HPDE6-E6E7 (cell line): Measurements from ENCODE around the gene GAB1.

Source experiments
- DNase-seq: peaks from one replicate; pipeline ENCODE4 v3.0.0; 2011; ENCODE audit warnings: missing footprints; ENCODE audit errors: extremely low spot score

The GAB1 gene

GRCh38 chr4:143489106-143489505 is 152.4 kb downstream of the GAB1 start:
- DNase-seq: no peak

- no peak for DNase-seq
Measured at GRCh38 chr4:143498021-143498420, 161.3 kb downstream of the GAB1 start.

- DNase-seq: no peak
Measured at GRCh38 chr4:143502231-143502630, 165.6 kb downstream of the GAB1 start.

- no peak for DNase-seq
Measured at GRCh38 chr4:143506031-143506430, 169.4 kb downstream of the GAB1 start.

- no peak for DNase-seq
Measured at GRCh38 chr4:143511906-143512305, 175.2 kb downstream of the GAB1 start.

GRCh38 chr4:143512978-143513313 is 176.3 kb downstream of the GAB1 start:
- DNase-seq: no peak

- peak; percentile 98 for DNase-seq
Measured at GRCh38 chr4:143513314-143514168, 176.9 kb downstream of the GAB1 start, which contains the start of gene SMARCA5. Gene SMARCA5, plus strand, starts transcription at chr4:143513702. Its CDS starts 223 bp downstream, at chr4:143513925.

- DNase-seq: no peak
Measured at GRCh38 chr4:143514169-143514495, 177.5 kb downstream of the GAB1 start.

- peak; percentile 26 for DNase-seq
Measured at GRCh38 chr4:143514497-143514896, 177.8 kb downstream of the GAB1 start.

- DNase-seq: no peak
Measured at GRCh38 chr4:143514901-143515300, 178.2 kb downstream of the GAB1 start.

GRCh38 chr4:143515905-143516304 is 179.2 kb downstream of the GAB1 start:
- no peak for DNase-seq

- no peak for DNase-seq
Measured at GRCh38 chr4:143517764-143518163, 181.1 kb downstream of the GAB1 start.
